Measurements from ENCODE around the gene STEEP1.

STEEP1 gene

GRCh38 chrX:119503484-119503861 lies 61.7 kb downstream of the STEEP1 start:
- H3K27me3 ChIP-seq (ENCODE audit: insufficient read depth, low read length, poor library complexity, severe bottlenecking) = no peaks in the 10 kb centered on the region
- H4K20me1 ChIP-seq (ENCODE audit: insufficient read depth, low read length, poor library complexity, severe bottlenecking) = no peaks in the 10 kb centered on the region
- H3K9me2 ChIP-seq (replicated peaks; ENCODE audit: low read depth, low read length) = no peaks in the 10 kb centered on the region
- no peak overlapping the region for H3K9ac ChIP-seq (ENCODE audit: low read depth, low read length, poor library complexity, severe bottlenecking)
- TF ChIP-seq EZH2phosphoT487 (IDR thresholded peaks at IDR 0.05; ENCODE audit: borderline replicate concordance) = no peak
- TF ChIP-seq, protein P1, sequence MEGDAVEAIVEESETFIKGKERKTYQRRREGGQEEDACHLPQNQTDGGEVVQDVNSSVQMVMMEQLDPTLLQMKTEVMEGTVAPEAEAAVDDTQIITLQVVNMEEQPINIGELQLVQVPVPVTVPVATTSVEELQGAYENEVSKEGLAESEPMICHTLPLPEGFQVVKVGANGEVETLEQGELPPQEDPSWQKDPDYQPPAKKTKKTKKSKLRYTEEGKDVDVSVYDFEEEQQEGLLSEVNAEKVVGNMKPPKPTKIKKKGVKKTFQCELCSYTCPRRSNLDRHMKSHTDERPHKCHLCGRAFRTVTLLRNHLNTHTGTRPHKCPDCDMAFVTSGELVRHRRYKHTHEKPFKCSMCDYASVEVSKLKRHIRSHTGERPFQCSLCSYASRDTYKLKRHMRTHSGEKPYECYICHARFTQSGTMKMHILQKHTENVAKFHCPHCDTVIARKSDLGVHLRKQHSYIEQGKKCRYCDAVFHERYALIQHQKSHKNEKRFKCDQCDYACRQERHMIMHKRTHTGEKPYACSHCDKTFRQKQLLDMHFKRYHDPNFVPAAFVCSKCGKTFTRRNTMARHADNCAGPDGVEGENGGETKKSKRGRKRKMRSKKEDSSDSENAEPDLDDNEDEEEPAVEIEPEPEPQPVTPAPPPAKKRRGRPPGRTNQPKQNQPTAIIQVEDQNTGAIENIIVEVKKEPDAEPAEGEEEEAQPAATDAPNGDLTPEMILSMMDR (conservative IDR thresholded peaks at IDR 0.05; ENCODE audit: low read length) = no peak
- H3K4me3 ChIP-seq (ENCODE audit: low read length, poor library complexity, severe bottlenecking) = no peak overlapping the region
- no peak overlapping the region for H3K4me2 ChIP-seq (ENCODE audit: low read depth, low read length, poor library complexity, severe bottlenecking)
- H3F3A ChIP-seq (ENCODE audit: low read depth) = no peaks in the 10 kb centered on the region
- H3K79me2 ChIP-seq (ENCODE audit: insufficient read depth, low read length) = no peaks in the 10 kb centered on the region
- H3K9me3 ChIP-seq (ENCODE audit: insufficient read depth, low read depth, low read length) = no peaks in the 10 kb centered on the region
- H3K36me3 ChIP-seq (ENCODE audit: insufficient read depth, low read length) = no peaks in the 10 kb centered on the region
- no peaks in the 10 kb centered on the region for H3K4me1 ChIP-seq (ENCODE audit: insufficient read depth, low read length, poor library complexity, severe bottlenecking)
- H2AFZ ChIP-seq (ENCODE audit: low read length) = no peak overlapping the region

DNA sequence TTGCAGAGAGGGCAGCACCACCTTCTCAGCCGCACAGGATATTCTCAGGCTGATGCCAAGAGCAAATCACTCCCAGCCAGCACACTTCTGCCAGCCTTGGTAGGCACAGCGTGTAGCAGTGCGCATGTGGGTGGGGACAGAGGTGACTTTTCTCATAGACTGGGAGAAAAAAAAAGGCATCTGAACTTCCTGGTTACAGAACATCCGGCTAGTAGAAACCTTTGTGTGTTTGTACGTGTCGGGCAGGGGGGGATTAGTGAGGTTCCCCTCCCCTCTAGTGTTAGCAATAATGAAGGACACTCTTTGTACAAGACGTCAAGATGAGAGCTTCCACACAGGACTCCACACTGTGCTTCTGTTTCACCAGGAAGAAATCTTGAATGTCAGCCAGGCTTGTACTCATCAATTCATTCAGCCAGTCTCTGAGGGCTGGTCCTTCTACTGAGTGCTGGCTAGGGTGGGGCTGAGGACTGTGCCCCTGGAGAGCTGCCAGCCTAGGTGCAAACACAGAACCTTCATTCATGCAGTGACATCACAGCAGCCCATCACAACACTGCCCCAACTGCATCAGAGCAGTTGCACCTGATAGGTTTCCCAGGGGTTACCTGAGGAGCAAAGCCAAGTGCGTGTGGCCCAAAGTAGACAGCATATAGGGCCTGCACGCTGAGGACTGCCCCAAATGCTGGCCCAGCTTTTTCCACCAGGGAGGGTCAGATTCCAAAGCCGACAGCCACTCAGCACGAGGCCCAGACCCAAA lies 62.3 kb downstream of the STEEP1 start:
- Histone ChIP-seq H2AFZ (ENCODE audit: low read length) (no peak overlapping the region), H3K9me3 (ENCODE audit: insufficient read depth, low read depth, low read length) (no peaks in the 10 kb centered on the region), H3K9me2 (replicated peaks; ENCODE audit: low read depth, low read length) (no peaks in the 10 kb centered on the region), H4K20me1 (ENCODE audit: insufficient read depth, low read length, poor library complexity, severe bottlenecking) (no peaks in the 10 kb centered on the region), H3K4me1 (ENCODE audit: insufficient read depth, low read length, poor library complexity, severe bottlenecking) (no peaks in the 10 kb centered on the region), H3K36me3 (ENCODE audit: insufficient read depth, low read length) (no peaks in the 10 kb centered on the region), H3K9ac (ENCODE audit: low read depth, low read length, poor library complexity, severe bottlenecking) (no peak overlapping the region), H3F3A (ENCODE audit: low read depth) (no peaks in the 10 kb centered on the region), H3K4me2 (ENCODE audit: low read depth, low read length, poor library complexity, severe bottlenecking) (no peak overlapping the region), H3K79me2 (ENCODE audit: insufficient read depth, low read length) (no peaks in the 10 kb centered on the region), H3K4me3 (ENCODE audit: low read length, poor library complexity, severe bottlenecking) (no peak overlapping the region), H3K27me3 (ENCODE audit: insufficient read depth, low read length, poor library complexity, severe bottlenecking) (no peaks in the 10 kb centered on the region)
- TF ChIP-seq, protein P1 (conservative IDR thresholded peaks at IDR 0.05; ENCODE audit: low read length) = no peak
- no peak for TF ChIP-seq EZH2phosphoT487 (IDR thresholded peaks at IDR 0.05; ENCODE audit: borderline replicate concordance)

GRCh38 chrX:119501511-119502148 lies 63.6 kb downstream of the STEEP1 start:
- Histone ChIP-seq H3K4me1 (ENCODE audit: insufficient read depth, low read length, poor library complexity, severe bottlenecking) (peaks cover 4% of the 10 kb centered on the region), H3K4me2 (ENCODE audit: low read depth, low read length, poor library complexity, severe bottlenecking) (no peak overlapping the region), H3F3A (ENCODE audit: low read depth) (no peaks in the 10 kb centered on the region)

More at GRCh38 chrX:119501511-119502148, 63.6 kb downstream of the STEEP1 start:
- no peaks in the 10 kb centered on the region for H3K27me3 ChIP-seq (ENCODE audit: insufficient read depth, low read length, poor library complexity, severe bottlenecking)
- H3K36me3 ChIP-seq (ENCODE audit: insufficient read depth, low read length) = no peaks in the 10 kb centered on the region
- no peaks in the 10 kb centered on the region for H3K79me2 ChIP-seq (ENCODE audit: insufficient read depth, low read length)
- H3K9me2 ChIP-seq (replicated peaks; ENCODE audit: low read depth, low read length) = no peaks in the 10 kb centered on the region
- H4K20me1 ChIP-seq (ENCODE audit: insufficient read depth, low read length, poor library complexity, severe bottlenecking) = no peaks in the 10 kb centered on the region
- H3K9me3 ChIP-seq (ENCODE audit: insufficient read depth, low read depth, low read length) = no peaks in the 10 kb centered on the region
- no peak overlapping the region for H3K4me3 ChIP-seq (ENCODE audit: low read length, poor library complexity, severe bottlenecking)
- H3K9ac ChIP-seq (ENCODE audit: low read depth, low read length, poor library complexity, severe bottlenecking) = no peak overlapping the region
- no peak overlapping the region for H2AFZ ChIP-seq (ENCODE audit: low read length)
- TF ChIP-seq, protein P1 (conservative IDR thresholded peaks at IDR 0.05; ENCODE audit: low read length) = no peak
- TF ChIP-seq EZH2phosphoT487 (IDR thresholded peaks at IDR 0.05; ENCODE audit: borderline replicate concordance) = no peak
